Neural cell (in vitro differentiated cells): ENCODE measurements around the gene RPS6KA2.

Experiments
- EP300 ChIP-seq: fragments of 450-650 bp; conservative IDR thresholded peaks from 2 replicates; pipeline ENCODE4 v1.6.1; 2014; ENCODE audit warnings: antibody characterized with exemption, mild to moderate bottlenecking, moderate library complexity; ENCODE audit not compliant: poor library complexity, severe bottlenecking
- EZH2 ChIP-seq: fragments of 200-600, 300-800 bp; shearing (Covaris generic), sonication (generic); IDR thresholded peaks from 2 replicates; pipeline ENCODE4 v1.6.1; 2014; ENCODE audit warnings: antibody characterized with exemption, low read length, borderline replicate concordance, mild to moderate bottlenecking; ENCODE audit not compliant: insufficient read depth, poor library complexity, severe bottlenecking
- POLR2AphosphoS5 ChIP-seq: IDR thresholded peaks from 2 replicates; pipeline ENCODE4 v1.6.1; 2012
- RAD21 ChIP-seq: fragments of 450-650 bp; conservative IDR thresholded peaks from 2 replicates; pipeline ENCODE4 v1.6.1; 2014; ENCODE audit warnings: antibody characterized with exemption, mild to moderate bottlenecking, moderate library complexity
- SMC3 ChIP-seq: fragments of 450-650 bp; conservative IDR thresholded peaks from 2 replicates; pipeline ENCODE4 v1.6.1; 2014; ENCODE audit warnings: antibody characterized with exemption, mild to moderate bottlenecking, moderate library complexity; ENCODE audit not compliant: poor library complexity
- TAF1 ChIP-seq: IDR thresholded peaks from 2 replicates; pipeline ENCODE4 v1.6.1; 2012; ENCODE audit warnings: low read depth
- TF ChIP-seq, protein P1 (sequence below): fragments of 450-650 bp; IDR thresholded peaks from 2 replicates; pipeline ENCODE4 v1.5.1; 2014; ENCODE audit warnings: antibody characterized with exemption, mild to moderate bottlenecking, moderate library complexity; ENCODE audit not compliant: poor library complexity, severe bottlenecking
- TF ChIP-seq, protein P2 (sequence below): IDR thresholded peaks from 2 replicates; pipeline ENCODE4 v1.6.1; 2012; ENCODE audit warnings: borderline replicate concordance

DNA sequence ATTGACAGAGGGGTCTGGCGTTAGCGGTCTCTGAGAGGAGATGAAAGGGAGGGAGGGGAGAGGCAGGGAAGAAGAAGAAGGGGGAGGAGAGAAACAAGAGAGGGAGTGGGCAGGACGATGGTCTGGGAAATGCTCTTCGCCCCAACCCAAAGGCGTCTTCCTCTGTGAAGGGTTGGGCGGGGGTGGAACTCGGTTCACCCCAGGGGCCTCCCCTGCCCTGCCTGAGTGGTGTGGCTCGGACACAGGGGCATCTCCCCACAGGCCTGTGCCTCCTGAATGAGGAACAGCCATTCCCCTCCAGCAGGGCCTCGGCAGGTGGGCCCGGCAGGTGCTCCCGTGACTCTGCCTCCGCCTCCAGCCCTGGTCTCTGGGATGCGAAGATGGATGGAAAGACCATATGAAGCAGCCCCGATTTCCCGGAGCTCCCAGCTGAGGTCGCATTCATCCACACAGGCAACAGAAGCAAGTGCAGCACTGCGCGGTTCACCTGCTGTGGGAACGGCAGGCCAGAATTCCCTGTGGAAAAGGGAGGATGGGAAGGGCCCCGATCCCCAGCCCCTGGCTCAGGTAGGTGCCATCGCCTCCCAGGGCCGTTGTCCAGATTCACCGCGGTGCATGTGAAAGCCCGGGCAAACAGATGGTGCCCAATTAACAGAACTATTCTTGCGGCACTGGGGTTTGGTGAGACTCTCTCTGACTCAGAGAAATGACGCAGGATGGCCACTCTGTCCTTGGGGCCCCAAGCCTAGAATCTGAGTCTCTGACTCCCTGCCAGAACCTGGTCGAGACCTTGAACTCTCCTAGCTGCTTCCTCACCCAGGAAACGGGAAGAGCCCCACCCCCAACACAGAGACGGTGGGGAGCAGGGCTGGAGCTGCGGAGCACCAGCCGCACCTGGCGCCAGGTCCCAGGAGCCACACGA is 29.4 kb upstream of the RPS6KA2 start:
- TF ChIP-seq, protein P1, sequence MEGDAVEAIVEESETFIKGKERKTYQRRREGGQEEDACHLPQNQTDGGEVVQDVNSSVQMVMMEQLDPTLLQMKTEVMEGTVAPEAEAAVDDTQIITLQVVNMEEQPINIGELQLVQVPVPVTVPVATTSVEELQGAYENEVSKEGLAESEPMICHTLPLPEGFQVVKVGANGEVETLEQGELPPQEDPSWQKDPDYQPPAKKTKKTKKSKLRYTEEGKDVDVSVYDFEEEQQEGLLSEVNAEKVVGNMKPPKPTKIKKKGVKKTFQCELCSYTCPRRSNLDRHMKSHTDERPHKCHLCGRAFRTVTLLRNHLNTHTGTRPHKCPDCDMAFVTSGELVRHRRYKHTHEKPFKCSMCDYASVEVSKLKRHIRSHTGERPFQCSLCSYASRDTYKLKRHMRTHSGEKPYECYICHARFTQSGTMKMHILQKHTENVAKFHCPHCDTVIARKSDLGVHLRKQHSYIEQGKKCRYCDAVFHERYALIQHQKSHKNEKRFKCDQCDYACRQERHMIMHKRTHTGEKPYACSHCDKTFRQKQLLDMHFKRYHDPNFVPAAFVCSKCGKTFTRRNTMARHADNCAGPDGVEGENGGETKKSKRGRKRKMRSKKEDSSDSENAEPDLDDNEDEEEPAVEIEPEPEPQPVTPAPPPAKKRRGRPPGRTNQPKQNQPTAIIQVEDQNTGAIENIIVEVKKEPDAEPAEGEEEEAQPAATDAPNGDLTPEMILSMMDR = no peak
- no peak for TF ChIP-seq TAF1
- TF ChIP-seq, protein P2, sequence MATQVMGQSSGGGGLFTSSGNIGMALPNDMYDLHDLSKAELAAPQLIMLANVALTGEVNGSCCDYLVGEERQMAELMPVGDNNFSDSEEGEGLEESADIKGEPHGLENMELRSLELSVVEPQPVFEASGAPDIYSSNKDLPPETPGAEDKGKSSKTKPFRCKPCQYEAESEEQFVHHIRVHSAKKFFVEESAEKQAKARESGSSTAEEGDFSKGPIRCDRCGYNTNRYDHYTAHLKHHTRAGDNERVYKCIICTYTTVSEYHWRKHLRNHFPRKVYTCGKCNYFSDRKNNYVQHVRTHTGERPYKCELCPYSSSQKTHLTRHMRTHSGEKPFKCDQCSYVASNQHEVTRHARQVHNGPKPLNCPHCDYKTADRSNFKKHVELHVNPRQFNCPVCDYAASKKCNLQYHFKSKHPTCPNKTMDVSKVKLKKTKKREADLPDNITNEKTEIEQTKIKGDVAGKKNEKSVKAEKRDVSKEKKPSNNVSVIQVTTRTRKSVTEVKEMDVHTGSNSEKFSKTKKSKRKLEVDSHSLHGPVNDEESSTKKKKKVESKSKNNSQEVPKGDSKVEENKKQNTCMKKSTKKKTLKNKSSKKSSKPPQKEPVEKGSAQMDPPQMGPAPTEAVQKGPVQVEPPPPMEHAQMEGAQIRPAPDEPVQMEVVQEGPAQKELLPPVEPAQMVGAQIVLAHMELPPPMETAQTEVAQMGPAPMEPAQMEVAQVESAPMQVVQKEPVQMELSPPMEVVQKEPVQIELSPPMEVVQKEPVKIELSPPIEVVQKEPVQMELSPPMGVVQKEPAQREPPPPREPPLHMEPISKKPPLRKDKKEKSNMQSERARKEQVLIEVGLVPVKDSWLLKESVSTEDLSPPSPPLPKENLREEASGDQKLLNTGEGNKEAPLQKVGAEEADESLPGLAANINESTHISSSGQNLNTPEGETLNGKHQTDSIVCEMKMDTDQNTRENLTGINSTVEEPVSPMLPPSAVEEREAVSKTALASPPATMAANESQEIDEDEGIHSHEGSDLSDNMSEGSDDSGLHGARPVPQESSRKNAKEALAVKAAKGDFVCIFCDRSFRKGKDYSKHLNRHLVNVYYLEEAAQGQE = no peak
- no peak for TF ChIP-seq EP300
- TF ChIP-seq RAD21 = no peak
- TF ChIP-seq EZH2 = no peak
- no peak for TF ChIP-seq POLR2AphosphoS5
- no peak for TF ChIP-seq SMC3
